Measurements from ENCODE around the gene SLC15A4.
"Not testable (repeated sequence)": the region's sequence is repeated elsewhere in the genome, so short reads cannot be mapped to it uniquely, and the experiment has no call there.

Gene SLC15A4

DNA sequence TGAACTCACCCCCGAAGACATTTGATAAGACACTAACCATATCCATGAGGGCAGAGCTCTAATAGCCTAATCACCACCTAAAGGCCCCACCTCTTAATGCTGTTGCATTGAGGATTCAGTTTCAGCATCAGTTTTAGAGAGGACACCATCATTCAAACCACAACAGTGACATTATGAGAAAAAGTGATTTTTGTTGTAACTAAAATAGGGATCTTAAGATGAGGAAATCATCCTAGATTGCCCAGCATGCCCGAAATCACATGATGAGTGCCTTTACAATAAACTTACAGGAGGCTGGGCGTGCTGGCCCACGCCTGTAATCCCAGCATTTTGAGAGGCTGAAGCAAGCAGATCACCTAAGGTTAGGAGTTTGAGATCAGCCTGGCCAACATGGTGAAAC lies 19.8 kb upstream of the SLC15A4 start:
- no peak for DNase-seq

DNA sequence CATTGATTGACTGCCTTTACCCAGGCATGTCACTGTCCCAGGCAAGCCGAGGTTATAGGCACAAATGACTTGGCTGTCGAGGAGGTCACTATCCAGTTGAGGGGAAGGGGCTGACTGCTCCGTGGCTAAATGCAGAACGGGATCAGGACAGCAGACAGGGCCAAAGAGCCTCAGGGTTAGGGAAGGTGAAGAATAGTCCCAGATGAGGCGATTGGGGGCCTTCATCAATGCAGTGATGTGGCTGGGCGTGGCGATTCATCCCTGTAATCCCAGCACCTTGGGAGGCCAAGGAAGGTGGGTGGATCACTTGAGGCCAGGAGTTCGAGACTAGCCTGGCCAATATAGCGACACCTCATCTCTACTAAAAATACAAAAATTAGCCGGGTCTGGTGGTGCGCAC lies 18.8 kb upstream of the SLC15A4 start:
- no peak for DNase-seq

DNA sequence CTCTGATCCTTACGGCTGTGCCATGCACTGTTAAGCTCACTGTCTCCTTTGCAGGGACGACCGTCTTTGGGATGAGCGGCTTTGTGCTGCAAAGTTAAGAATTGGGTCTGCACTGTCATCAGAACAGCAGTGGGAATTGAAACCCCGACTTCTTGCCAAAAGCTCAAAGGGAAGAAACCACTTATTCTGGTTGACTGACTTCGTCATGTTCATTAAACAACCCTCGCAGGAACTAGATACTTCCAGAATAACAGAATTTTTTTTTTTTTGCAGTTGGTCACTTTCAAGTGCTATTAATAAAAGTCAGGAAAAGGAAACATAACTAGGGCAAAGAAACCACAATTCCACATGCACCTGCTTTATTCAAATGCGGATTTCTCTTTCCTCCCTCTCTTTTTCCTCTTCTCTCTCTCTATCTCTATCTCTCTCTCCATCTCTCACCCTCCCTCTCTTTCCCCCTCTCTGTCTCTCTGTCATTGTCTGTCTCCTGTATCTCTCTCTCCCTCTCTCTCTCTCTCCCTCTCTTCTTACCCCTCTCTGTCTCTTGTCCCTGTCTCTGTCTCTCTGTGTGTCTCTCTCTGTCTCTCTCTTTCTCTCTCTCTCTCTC lies 17.2 kb upstream of the SLC15A4 start:
- DNase-seq, result no peak

DNA sequence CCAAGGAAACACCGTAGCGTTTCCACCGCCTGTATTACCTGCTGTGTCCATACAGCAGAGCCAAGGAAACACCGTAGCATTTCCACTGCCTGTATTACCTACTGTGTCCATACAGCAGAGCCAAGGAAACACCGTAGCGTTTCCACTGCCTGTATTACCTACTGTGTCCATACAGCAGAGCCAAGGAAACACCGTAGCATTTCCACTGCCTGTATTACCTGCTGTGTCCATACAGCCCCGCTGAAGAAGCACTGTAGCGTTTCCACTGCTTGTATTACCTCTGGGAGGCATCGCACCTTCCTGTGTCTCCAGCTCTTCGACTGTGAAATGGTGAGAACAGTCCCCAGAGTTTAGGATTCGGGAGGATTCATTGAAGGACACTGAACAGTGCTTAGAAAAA lies 16.1 kb upstream of the SLC15A4 start:
- not testable (repeated sequence) for DNase-seq

DNA sequence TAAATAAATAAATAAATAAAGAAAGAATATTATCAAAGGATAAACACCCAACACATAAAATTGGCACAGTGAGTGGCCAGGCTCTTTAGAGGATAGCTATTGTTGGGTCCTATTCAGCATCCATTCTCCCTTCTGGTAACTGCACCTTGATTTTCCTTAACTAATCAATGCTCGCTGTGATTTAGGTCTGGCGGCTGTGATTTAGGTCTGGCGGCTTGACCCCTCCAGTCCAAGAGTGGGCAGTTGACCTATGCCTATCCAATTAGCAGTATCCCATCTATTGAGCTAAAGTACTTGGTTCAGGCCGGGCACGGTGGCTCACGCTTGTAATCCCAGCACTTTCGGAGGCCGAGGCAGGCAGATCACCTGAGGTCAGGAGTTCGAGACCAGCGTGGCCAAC lies 9.7 kb upstream of the SLC15A4 start:
- no peak for DNase-seq

DNA sequence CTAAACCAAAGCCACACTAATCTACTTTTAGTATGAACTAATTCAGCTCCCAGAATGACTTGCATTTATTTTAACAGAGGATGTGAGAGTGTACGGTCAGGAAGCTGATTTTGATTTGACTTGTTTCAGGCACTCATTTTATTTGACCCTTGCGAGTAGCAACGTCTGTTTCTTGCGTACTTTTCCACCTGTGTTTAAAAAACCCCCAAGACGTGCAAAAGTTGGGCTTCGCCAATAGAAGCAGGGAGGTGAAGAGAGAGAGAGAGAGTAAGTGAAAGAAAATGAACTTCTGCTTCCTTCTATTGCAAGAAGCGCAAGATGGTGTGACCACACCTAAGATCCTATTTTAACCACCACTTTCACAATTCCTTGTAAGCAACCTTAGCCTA lies 6.7 kb upstream of the SLC15A4 start:
- no peak for DNase-seq

DNA sequence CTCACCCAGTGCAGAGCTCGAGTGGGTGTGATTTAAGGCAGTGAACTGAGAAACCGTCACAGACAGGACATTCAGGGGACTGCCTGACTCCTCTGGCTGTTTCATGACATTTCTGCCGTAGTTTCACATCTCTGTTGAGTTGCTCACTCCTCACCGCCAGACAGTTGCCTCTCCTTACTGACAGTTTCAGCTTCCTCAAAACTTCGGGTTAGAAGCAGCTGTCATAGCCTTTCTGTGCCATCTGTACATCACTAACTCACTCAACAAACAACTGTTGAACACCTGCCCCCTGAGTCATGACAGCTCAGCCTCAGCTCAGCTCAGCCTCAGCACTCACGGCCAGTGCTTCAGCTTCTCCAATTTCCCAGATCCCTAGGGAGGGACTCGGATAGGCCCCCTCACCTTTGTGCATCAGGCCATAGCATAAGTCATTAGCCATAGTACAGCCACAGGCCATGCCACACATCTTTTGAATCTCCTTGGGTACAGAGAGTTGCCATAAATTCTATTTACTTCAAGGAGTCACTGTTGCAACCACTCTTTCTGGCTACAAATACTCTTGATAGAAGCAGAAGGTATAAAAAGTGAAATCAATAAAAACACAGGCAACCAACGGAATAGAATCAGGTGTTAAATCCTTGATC lies 6.2 kb upstream of the SLC15A4 start:
- DNase-seq, result no peak

DNA sequence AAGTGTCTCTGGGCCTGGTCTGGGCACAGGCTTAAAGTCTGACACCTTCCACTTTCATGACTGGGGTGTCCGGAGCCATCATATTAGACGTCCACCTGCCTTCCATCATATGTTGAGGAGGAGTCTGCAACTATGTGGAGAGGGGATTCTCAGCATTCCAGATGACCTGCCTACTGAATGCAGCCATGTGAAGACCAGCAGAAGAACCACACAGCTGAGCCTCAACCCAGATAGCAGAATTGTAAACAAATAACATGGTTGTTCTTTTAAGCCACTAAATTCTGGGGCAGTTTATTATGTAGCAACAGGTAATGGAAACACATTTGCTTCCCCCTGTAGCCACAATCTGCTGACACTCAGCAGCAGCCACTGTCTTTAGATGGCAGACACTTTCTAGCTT lies 4.0 kb upstream of the SLC15A4 start:
- DNase-seq, result no peak

DNA sequence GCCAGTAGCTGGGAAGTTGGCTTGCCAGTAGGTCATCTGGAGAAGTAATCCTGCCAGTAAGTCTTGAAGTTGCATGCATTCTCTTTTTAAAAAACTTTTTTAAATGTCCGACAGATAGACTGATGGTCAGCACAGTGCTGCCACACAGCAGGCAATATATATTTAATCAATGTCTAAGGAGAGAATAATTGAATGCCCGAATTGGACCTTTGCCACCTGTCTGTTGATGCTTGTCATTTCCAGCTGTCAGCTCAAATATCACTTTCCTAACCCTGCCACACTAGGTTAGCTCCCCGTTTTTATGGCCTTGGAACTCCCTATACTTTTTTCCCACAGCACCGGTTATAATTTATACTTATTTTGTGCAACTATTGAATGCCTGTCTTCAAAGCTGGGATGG lies 2.1 kb upstream of the SLC15A4 start:
- DNase-seq, result no peak

DNA sequence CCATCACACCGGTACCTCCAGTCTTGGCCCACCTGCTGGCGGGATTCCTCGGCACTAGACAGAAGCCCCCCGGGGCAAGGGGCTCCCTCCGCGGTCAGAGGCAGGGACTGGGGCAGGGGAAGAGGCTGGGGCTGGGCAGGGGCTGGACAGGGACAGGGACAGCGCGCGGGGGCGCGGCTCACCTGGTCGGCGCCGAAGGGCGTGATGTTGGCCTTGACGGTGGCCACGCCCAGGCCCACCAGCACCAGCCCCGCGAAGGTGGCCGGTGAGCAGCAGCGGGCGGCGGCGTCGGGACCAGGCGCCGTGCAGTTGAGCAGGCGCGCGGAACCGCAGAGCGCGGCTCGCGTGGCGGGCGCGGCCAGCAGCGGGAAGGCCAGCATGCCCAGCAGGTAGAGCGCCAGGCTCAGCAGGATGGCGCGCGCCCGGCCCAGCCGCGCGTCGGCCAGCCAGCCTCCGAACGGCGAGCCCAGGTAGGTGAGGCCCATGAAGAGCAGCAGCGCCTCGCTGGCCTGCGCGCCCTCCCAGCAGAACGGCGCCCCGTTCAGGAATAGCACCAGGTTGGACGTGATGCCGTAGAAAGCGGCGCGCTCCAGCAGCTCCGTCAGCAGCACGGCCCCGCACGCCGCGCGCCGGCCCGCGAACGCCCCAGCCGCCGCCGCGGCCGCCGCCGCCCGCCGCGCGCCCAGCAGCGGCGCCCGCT lies 392 bp downstream of the SLC15A4 start:
- peak in 1 of 2 donors; percentile 39 for DNase-seq

DNA sequence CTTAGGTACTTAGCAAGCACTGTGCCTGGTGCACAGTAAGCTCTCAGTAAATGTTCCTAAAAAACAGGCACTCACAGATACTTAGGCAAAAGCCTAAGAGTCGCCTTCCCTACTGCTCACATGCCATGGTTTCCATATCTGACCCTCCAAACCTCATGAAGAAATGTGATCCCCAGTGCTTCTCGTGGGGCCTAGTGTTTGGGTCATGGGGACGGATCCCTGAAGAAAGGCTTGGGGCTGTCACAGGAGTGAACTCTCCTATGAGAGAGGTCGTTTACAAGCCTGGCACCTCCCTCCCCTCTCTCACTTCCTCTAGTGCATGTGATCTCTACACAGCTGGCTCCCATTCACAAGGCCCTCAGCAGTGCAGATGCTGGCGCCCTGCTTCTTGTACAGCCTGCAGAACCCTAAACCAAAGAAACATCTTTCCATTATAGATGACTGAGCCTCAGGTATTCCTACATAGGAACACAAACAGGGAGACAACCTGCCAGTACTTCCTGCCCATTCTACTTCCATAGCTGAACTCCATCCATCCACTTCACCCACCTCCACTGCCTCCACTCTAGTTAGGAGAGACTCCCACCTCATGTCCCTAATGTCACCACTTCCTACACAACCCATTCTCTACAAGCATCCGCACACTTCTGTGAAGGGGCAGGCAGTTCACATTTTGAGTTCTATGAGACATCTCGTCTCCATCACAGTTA lies 2.9 kb downstream of the SLC15A4 start:
- no peak for DNase-seq

DNA sequence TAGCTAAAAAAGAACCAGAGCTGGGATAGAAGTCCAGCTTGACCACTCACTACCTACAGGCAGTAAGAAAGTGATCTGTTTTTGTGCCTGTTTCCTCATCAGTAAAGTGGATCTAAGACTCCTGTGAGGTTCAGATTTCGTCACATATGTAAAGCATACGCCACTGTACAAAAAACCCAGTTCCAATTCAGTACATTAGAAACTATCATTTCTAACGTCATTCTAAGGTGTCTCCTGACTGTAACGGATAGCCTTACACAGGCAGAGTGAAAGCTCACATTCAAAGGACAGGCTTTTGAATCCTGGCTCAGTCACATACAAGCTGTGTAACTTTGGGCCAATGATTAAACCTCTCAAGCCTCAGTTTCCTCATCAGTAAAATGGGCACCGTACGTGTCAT lies 3.5 kb downstream of the SLC15A4 start:
- DNase-seq, result no peak

DNA sequence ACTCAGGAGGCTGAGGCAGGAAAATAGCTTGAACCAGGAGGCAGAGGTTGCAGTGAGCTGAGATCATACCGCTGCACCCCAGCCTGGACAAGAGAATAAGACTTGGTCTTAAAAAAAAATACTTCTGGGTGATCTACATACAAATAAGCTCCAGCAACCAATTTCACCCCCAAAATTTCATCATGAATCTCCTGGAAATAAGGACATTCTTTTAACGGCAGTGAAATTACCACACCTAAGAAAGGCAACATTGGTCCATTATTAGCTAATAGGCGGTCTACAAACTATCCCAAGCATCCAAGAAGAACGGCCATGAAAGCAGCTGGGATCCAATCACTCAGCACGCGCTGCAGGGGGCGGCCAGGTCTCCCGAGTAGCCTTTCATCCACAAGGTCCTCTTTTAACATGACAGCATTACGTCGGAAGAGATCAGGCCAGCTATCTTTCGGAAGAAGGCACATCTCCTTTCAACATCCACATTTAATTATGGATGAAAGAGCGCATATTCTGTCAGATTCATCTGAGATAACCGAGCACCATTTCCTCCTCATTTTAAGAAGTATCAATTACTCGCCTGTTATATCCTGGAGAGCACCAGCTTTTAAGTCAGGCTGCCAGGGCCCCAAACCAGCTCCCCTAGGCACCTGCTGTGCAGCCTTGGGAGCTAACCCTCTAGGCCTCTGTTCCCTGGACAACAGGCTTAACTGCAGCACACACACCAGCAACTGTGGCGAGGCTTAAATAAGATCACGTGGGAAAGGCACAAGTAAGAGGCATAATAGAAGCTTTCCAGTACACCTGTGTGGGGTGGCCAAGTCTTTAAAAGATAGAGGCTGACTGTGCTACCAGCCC lies 4.2 kb downstream of the SLC15A4 start:
- no peak for DNase-seq

DNA sequence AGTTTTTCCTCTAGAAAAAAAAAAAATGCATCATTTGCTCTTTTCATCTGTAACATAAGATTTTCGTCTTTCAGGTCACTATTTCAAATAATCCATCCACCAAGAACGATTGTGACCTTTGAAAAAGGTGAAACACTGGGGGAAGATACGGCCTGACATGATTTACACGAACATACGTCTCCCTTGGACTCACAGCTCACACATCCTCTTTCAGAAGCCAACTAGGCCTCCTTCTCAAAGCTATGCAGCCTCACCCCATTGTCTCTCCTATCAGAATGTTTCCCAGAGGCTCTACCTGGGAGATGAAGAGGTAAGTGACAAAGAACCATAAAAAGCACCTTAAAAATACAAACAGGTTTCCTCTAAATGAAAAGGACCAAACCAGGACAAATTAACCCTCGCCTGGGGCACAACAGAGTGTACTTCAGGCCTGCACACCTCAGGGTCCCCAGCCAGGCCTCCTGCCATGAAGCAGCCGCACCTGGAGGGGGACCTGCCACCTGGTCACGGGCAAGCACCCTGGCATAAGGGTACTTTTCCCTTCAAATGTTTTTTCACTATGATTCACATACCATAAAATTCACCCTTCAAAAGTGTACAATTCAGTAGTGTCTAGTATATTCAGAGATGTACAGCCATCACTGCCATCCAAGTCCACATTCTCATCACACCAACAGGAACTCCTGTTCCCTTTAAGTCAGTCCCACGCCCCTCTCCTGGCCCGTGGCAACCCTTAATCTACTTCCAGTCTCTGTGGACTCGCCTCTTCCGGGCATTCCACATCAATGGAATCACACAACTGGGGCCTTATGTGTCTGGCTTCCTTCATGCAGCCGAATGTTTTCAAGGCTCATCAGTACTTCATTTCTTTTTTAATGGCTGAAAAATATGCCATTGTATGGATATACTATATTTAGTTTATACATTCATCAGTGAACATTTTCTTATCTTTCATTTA lies 5.4 kb downstream of the SLC15A4 start:
- no peak for DNase-seq

DNA sequence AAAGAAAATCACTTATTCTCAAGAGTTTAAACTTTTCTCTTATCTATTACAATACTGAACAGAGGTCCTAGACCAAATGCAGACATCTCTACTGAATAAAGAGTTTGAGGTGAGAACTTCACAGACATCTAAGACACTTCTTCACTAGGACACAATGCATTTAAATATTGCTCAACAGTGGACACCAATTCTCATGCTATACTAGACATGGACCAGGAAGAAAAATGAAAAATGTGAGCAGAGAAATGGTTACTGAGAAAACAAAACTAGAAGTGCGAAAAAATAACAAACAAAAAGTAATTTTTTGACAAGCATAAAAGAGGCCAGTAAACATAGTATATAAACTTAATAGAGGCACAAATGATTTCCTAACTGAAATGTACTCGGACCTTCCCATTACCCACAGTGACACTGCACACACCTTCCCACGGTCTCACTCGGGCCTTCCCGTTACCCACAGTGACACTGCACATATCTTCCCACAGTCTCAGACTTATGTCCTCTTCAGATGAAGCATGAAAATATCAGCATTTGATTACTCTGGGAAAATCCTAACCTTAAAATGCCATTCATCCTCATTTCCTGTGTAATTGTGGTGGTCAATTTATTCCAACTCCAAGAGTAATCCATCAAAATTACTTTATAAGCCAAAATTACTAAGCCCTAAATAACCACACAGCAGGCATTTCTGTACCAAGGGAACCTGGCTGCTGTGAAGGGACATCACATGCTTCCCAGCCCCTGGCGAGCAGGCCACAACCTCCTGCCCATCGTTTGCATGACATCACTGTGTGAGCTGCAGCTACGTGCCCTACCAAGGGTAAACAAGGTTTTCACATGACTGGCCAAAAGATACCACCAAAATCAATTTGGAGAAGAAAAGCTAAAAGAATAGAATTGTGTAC lies 6.4 kb downstream of the SLC15A4 start:
- DNase-seq, result no peak

DNA sequence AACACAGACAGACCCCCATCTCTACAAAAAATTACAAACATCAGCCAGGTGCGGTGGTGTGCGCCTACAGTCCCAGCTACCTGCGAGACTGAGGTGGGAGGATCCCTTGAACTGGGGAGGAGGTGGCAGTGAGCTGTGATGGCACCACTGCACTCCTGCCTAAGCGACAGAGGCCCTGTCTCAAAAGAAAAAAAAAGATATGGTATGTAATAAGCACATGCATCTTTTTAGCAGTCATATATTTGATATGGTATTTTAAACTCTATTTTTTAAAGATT lies 7.2 kb downstream of the SLC15A4 start:
- DNase-seq, result no peak

DNA sequence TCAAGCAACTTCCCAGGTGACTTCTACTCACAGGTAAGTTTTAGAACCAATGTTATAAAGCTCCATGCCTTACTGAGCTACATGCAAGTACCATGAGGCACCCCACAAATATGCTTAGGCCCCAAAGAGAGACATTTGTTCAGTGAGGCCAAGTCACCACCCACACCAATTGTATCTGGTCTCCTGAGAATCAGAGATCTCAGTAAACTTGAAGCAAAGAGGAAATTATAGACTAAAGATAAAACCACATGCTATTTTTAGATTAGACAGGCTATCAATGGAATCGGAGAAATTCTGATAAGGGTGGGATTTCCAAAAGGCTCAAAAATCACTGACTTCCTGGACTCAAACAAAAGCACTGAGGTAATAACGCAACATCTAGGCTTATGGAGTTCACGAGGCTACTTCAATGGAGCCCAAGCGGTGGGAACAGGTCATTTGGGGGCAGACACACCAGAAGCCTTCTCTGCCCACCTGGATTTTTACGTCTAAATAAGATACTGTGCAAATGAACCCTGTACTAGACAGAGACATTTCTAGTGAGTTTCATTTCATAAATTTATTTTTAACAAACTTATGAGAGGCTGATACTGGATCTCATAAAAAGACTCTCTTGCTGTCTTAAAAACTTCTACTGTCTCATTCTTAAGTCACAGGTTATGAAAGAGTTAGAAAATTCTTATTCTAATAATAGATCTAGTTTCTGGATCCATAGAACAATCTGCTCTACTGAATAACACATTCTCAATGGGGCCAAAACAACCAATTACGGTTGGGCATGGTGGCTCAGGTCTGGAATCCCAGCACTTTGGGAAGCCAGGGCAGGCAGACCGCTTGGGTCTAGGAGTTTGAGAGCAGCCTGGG lies 7.7 kb downstream of the SLC15A4 start:
- DNase-seq, result no peak

DNA sequence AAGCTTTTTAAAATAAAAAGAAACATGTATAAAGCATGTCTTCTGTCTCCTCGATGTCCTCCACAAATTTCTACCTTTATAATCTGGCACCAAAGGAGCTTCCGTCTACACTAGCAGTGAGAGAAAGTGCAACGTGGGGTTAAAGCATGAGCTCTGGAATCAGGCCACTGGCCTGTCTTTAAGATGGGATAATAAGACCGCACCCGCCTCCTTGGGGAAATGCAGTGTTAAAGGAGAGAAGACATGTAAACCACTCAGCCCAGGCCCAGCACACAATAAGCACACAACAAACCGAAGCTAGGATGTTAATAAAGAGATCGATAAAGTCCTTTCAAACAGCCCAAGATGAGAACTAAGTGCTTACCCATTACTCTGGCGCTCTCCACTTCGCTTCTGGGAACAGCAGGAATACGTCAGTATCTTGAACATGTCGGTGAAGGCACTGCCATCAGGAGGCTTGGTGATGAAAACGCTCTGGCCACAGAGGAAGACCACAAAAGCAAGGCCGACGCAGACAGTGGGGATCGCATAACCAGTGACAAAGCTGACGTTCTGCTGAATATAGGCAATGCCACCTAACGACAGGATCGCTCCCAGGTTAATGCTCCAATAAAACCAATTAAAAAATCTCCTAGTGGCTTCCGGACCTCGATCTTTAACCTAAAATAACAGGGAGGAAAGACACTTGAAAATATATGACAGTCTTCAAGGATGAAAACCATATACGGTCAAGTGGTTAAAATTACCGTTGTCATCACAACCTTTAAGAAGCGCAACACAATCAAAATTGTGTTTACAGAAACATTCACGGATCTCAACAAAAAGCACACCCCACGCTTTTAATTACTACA lies 9.1 kb downstream of the SLC15A4 start:
- DNase-seq, result no peak

DNA sequence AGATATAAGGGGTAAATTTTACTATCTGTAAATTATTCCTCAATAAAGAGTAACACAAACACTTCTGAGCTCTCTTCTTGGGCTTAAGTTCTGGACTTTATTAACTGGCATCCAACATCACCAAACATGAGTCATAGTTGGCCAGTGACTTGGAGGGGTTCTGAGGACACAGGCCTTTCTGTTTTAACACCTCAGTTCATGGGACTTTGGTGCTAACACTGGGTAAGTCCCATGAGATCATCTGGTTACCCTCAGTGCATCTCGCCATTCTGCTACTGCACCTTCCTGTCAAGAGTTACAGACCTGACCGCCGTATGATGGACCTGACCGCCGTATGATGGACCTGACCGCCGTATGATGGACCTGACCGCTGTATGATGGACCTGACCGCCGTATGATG lies 9.9 kb downstream of the SLC15A4 start:
- DNase-seq, result no peak

All from stimulated activated CD4-positive, alpha-beta T cell treated with anti-CD3 and anti-CD28 coated beads, Interleukin-2, amount 100 ng/mL, for 24 hours (primary cell).